ENCODE data around the gene VOPP1.

DNA sequence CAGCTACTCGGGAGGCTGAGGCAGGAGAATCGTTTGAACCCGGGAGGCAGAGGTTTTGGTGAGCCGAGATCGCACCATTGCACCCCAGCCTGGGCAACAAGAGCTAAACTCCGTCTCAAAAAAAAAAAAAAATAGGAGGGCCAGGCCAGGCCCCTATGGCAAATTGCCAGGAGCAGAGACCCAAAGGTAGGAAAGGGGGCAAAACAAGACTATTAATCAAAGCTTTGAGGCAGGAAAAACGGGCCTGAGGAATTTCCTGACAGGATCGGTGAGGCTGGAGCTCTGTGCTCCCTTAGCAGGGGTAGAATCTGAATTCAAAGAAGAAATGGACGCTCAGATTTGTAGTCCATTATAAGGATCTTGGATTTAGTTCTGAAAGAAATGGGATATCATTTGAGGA, 2.8 kb upstream of the VOPP1 start:
- TF ChIP-seq, protein P1, sequence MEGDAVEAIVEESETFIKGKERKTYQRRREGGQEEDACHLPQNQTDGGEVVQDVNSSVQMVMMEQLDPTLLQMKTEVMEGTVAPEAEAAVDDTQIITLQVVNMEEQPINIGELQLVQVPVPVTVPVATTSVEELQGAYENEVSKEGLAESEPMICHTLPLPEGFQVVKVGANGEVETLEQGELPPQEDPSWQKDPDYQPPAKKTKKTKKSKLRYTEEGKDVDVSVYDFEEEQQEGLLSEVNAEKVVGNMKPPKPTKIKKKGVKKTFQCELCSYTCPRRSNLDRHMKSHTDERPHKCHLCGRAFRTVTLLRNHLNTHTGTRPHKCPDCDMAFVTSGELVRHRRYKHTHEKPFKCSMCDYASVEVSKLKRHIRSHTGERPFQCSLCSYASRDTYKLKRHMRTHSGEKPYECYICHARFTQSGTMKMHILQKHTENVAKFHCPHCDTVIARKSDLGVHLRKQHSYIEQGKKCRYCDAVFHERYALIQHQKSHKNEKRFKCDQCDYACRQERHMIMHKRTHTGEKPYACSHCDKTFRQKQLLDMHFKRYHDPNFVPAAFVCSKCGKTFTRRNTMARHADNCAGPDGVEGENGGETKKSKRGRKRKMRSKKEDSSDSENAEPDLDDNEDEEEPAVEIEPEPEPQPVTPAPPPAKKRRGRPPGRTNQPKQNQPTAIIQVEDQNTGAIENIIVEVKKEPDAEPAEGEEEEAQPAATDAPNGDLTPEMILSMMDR (conservative IDR thresholded peaks at IDR 0.05 in 1 of 2, IDR thresholded peaks at IDR 0.05 in 1 of 2; ENCODE audit: low read depth in 1 of 2, low read length in 2 of 2) = no peak
- no peak for TF ChIP-seq EZH2 (IDR thresholded peaks at IDR 0.05; ENCODE audit: low read length, missing control alignments)
